WTC11 (cell line): ENCODE results near the gene CD34.

Experiments
- FOXP4 ChIP-seq: sonication (generic); formaldehyde crosslinking; IDR thresholded peaks from 2 replicates; pipeline ENCODE4 v1.8.0; 2022; ENCODE audit warnings: mild to moderate bottlenecking, missing genetic modification reagents
- JUN ChIP-seq: sonication (generic); formaldehyde crosslinking; IDR thresholded peaks from 2 replicates; pipeline ENCODE4 v1.8.0; 2023; ENCODE audit warnings: mild to moderate bottlenecking, missing genetic modification reagents
- MLX ChIP-seq: sonication (generic); formaldehyde crosslinking; IDR thresholded peaks from 2 replicates; pipeline ENCODE4 v1.8.1; 2023; ENCODE audit warnings: mild to moderate bottlenecking, missing genetic modification reagents, moderate library complexity
- MYBL2 ChIP-seq: sonication (generic); formaldehyde crosslinking; IDR thresholded peaks from 2 replicates; pipeline ENCODE4 v1.8.1; 2023; ENCODE audit warnings: mild to moderate bottlenecking, moderate library complexity, missing genetic modification reagents
- ZNF317 ChIP-seq: sonication (generic); formaldehyde crosslinking; IDR thresholded peaks from 2 replicates; pipeline ENCODE4 v1.8.1; 2023; ENCODE audit warnings: low read depth, mild to moderate bottlenecking, moderate library complexity, missing genetic modification reagents, borderline replicate concordance
- TF ChIP-seq, protein P1 (sequence below): sonication (generic); formaldehyde crosslinking; IDR thresholded peaks from 2 replicates; pipeline ENCODE4 v1.8.1; 2023; ENCODE audit warnings: mild to moderate bottlenecking, missing genetic modification reagents, moderate library complexity
- TF ChIP-seq, protein P2 (sequence below): fragments of 200-600 bp; IDR thresholded peaks from 2 replicates; pipeline ENCODE4 v1.8.0; 2022; ENCODE audit warnings: antibody characterized with exemption

DNA sequence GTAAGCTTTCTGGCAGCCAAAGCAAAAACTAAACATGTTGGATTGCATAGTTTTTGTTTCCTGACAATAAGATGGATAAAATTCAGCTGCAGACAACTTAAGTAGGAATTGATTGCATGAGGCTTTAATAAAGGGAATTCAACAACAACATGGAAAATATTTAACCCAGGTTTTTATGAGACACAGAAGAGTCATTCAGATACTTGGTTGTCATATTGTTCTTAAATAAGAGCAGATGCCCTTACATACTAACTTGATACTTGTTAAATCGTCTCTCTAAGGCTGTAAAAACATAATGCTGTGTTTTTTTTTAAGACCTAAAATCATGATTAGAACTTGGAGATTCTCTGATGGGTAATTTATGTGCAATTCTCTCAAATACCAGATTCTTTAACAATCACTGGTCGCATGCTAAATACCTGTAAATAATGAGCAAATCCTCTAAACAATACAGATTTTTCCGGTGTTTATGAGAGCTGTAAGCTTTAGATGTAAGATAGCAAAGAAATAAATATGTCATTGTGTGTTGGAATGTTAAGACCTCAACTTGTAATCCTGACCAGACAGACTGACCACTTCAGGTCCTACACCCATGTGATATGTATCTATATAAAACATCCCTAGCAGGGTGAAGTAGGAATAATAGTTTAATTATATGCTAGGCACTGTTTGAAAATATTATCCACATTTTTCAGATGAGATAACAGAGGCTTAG, 37.8 kb upstream of the CD34 start:
- no peak for TF ChIP-seq FOXP4
- TF ChIP-seq, protein P1, sequence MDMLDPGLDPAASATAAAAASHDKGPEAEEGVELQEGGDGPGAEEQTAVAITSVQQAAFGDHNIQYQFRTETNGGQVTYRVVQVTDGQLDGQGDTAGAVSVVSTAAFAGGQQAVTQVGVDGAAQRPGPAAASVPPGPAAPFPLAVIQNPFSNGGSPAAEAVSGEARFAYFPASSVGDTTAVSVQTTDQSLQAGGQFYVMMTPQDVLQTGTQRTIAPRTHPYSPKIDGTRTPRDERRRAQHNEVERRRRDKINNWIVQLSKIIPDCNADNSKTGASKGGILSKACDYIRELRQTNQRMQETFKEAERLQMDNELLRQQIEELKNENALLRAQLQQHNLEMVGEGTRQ (CRISPR knock-in tag), result no peak
- TF ChIP-seq ZNF317, result no peak
- no peak for TF ChIP-seq JUN
- TF ChIP-seq, protein P2, sequence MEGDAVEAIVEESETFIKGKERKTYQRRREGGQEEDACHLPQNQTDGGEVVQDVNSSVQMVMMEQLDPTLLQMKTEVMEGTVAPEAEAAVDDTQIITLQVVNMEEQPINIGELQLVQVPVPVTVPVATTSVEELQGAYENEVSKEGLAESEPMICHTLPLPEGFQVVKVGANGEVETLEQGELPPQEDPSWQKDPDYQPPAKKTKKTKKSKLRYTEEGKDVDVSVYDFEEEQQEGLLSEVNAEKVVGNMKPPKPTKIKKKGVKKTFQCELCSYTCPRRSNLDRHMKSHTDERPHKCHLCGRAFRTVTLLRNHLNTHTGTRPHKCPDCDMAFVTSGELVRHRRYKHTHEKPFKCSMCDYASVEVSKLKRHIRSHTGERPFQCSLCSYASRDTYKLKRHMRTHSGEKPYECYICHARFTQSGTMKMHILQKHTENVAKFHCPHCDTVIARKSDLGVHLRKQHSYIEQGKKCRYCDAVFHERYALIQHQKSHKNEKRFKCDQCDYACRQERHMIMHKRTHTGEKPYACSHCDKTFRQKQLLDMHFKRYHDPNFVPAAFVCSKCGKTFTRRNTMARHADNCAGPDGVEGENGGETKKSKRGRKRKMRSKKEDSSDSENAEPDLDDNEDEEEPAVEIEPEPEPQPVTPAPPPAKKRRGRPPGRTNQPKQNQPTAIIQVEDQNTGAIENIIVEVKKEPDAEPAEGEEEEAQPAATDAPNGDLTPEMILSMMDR, result no peak
- TF ChIP-seq MLX (CRISPR knock-in tag), result no peak
- TF ChIP-seq MYBL2, result no peak
